ENCODE results near the gene UBE2G2. TPM values are rescaled to one million over a fixed set of nuclear protein-coding genes. Genes with fewer than 3 reads are reported as not detected.

Gene UBE2G2
- total RNA-seq, 1 experiment from 2014 or later: 121 TPM

DNA sequence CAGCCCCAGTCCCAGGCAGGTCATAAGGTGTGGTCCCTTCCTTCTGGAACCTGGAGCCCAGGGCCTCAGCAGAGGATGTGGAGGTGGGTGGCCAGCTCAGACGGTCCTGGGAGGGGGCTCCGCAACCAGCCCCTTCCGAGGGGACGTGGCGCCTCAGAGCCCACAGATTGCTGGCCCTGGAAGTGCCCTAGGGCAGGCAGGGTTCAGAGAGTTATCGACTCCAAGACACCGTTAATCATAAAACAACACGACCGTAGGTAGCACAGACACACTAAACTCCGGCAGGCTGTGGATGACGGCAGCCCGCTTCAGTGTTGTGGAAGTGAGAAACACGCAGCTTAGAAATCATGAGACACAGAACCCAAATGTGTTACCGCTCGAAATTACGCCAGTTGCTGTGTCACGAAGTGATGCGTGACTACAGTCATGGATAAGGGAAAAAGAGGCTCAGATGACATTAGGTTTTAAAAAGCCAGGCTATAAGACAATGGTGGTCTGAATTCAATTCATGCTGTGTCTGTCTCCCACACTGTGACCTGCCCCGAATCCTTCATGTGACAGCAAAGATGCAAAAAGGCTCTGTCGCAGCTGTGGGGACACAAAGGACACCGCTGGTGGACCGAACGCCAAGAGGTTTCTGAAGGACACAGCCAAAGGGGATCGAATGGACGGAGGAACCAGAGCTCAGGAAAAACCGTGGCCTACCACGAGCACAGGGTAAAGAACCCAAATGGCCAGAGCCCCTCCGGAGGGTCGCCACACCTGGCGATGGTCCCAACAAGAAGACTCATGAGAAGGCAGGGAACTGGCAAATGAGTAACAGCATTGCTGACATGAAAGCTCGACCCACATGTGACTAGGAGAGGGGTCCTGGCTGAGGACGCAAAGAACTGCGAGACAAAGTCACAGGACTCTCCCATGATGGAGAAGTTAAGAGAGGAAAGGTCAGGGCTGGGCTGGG, 17.9 kb upstream of the UBE2G2 start:
- no peak overlapping the region for H2BK20ac ChIP-seq (ENCODE audit: low read depth, low read length, poor library complexity, severe bottlenecking)
- H4K20me1 ChIP-seq (ENCODE audit: control insufficient read depth, insufficient read depth, insufficient read length): no peaks in the 10 kb centered on the region
- no peak overlapping the region for H2BK120ac ChIP-seq (ENCODE audit: low read depth, low read length, poor library complexity, severe bottlenecking)
- WGBS (ENCODE audit: extremely low coverage, insufficient read length, low lambda C conversion rate): no CpG with 5 or more reads among the region's 33 CpGs
- H2AK5ac ChIP-seq (ENCODE audit: insufficient read length, low read length): no peak overlapping the region
- Mint-ChIP-seq H3K27ac (no peak overlapping the region), H3K4me3 (peak overlapping the region; percentile 52 to 71), H3K4me1 (peaks cover 11 to 17% of the 10 kb centered on the region in 2 experiments), H3K9me3 (peaks cover 46 to 49% of the 10 kb centered on the region in 2 experiments), H3K36me3 (ENCODE audit: insufficient read depth in 1 of 3, low read depth in 3 of 3) (peaks cover 15 to 33% (median 19%) of the 10 kb centered on the region in 3 experiments), H3K27me3 (ENCODE audit: low read depth) (peaks cover 32% of the 10 kb centered on the region)
- no peak overlapping the region for H2BK15ac ChIP-seq (ENCODE audit: low read depth, low read length)
- no peak overlapping the region for H2AFZ ChIP-seq (ENCODE audit: low read length)
- no peak overlapping the region for H4K5ac ChIP-seq (ENCODE audit: insufficient read length, low read depth, low read length)
- H4K91ac ChIP-seq (ENCODE audit: insufficient read length, low read depth, low read length): no peak overlapping the region
- no peak overlapping the region for H3K23ac ChIP-seq (ENCODE audit: insufficient read length, low read depth, low read length)
- H3K4ac ChIP-seq (ENCODE audit: low read depth, low read length): no peak overlapping the region
- TF ChIP-seq CTCF (conservative IDR thresholded peaks at IDR 0.05): no peak
- peaks cover 8% of the 10 kb centered on the region for H3K23me2 ChIP-seq (ENCODE audit: insufficient read length, low read depth, low read length, poor library complexity, severe bottlenecking)
- no peaks in the 10 kb centered on the region; the same call in 1 of the 2 replicates for H3K27me3 ChIP-seq (ENCODE audit: insufficient read depth, low read length)
- no peaks in the 10 kb centered on the region; the same call in 1 of the 2 replicates for H3K79me2 ChIP-seq (ENCODE audit: insufficient read depth, low read length)
- no peak overlapping the region for H3K18ac ChIP-seq (ENCODE audit: insufficient read length, low read depth, low read length)
- no peak overlapping the region for H3K27ac ChIP-seq (ENCODE audit: insufficient read length, low read depth, low read length)
- no peak overlapping the region for H3K56ac ChIP-seq (ENCODE audit: insufficient read length, low read depth, low read length)
- peaks cover 25% of the 10 kb centered on the region for H3K9me3 ChIP-seq (ENCODE audit: control insufficient read depth, low read depth, low read length)
- no peak overlapping the region for H3K4me2 ChIP-seq (ENCODE audit: insufficient read depth, insufficient read length, low read length)
- DNase-seq: no peak
- no peak overlapping the region for H3T11ph ChIP-seq (ENCODE audit: low read length)
- no peak overlapping the region for H3K9ac ChIP-seq (ENCODE audit: extremely low read depth, insufficient read length, low read length)
- H4K8ac ChIP-seq (replicated peaks; ENCODE audit: insufficient read length, low read depth, low read length): no peak overlapping the region
- H3K79me1 ChIP-seq (ENCODE audit: insufficient read depth, low read depth, low read length, poor library complexity, severe bottlenecking): no peaks in the 10 kb centered on the region
- no peak overlapping the region for H2BK5ac ChIP-seq (ENCODE audit: insufficient read length, low read length)
- H3K4me1 ChIP-seq (ENCODE audit: insufficient read depth, low read length): no peaks in the 10 kb centered on the region
- no peak overlapping the region for H3K14ac ChIP-seq (ENCODE audit: insufficient read depth, low read length)
- H2BK12ac ChIP-seq (ENCODE audit: insufficient read length, low read depth, low read length): no peak overlapping the region

Measured in H9 (cell line).